HG03575 (cell line): ENCODE measurements around the gene CPNE1.
"Not testable (repeated sequence)": the region's sequence is repeated elsewhere in the genome, so short reads cannot be mapped to it uniquely, and the experiment has no call there.

Experiments used
- ATAC-seq: cut with Tn5 transposase; IDR thresholded peaks from one replicate; pipeline ENCODE4 v1.9.1; 2021; ENCODE audit not compliant: unreplicated experiment, insufficient number of reproducible peaks, low FRiP score; ENCODE audit errors: extremely low read depth

The CPNE1 gene

DNA sequence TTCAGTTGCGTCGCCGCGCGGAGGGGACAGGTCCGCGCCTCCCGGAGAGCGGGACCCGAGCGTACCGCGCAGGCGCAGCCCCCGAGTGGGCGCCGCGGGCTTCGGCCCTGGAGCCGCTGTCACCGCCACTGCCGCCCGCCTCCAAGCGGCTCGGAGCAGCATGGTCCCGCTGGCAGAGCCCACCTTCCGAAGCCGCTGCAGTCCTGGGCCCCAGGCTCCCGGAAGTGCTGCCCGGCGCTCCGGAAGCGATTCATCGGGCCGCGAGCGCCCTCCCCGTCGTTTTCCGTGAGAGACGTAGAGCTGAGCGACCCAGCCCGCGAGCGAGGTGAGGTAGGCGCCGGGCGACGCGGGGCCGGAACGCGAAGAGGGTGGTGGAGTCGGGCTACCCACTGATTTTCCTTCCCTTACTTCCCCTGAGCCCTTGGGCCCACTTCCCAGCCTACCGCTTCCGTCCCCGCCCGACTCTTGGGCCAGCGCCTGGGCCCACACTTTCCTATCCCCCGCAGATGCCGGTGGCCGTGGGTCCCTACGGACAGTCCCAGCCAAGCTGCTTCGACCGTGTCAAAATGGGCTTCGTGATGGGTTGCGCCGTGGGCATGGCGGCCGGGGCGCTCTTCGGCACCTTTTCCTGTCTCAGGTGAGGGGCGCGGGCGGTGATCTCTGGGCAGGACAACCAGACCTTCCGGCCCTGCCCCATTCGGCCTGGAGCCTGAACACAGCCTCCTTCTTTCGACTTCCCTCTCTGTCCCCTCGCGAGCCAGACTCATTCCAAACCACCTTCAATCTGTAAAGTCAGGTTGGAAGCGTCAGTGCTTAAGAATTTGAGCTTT lies 34.6 kb upstream of the CPNE1 start, which contains the start of the genes NFS1 and ROMO1:
Gene NFS1, minus strand, starts transcription at position 226 of the 830 bp plus-strand sequence. Its CDS starts 64 bp downstream, at position 162.
Gene ROMO1, plus strand, starts transcription at position 279 of the 830 bp plus-strand sequence. Its CDS starts 228 bp downstream, at position 507.
- no peak for ATAC-seq

GRCh38 chr20:35698298-35699126 lies 33.8 kb upstream of the CPNE1 start:
- ATAC-seq, result no peak

DNA sequence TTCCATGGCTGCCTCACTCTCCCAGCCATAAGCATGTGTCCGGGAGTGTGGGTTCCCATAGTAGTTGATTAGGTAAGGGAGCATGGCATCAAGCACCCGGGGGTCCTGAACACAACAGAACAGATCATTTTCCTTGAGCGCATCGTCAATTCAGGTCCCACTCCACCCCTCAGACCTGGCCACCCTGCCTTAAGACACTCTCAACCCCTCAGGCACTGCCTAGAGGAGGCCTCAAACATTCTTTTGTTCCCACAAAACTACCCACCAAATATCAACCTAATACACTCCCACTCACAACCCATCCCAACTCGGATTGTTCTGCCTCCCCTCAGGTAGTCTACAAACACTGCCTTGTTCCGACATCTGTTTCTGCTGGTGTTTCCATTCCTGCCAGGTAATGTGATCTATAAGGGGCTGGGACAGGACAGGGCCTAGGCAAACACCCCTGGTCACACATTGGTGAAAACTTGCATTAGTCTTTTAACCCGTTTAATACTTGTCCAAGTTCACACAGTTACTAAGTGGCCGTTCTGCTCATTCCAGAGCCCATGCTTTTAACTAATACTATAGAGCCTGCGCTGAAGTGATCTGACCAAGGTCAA lies 33.1 kb upstream of the CPNE1 start:
- no peak for ATAC-seq

DNA sequence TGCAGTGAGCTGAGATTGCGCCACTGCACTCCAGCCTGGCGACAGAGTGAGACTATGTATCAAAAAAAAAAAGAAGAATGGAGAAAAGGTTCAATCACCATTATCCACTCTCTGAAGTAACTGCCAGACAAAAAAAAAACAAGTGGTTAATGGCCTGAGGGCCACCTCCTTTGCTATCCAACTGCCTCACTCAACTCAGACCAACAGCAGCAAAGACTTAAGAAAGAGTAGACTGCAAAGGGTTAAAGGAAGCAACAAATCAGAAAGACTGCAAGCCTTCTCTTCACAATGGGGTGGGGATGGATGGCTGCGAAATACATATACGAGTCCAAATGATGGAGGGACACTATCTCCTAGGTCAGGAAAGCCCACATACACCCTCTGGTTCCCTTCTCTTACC lies 31.3 kb upstream of the CPNE1 start:
- no peak for ATAC-seq

GRCh38 chr20:35695245-35695749 lies 30.6 kb upstream of the CPNE1 start:
- no peak for ATAC-seq

GRCh38 chr20:35690265-35690664 lies 25.6 kb upstream of the CPNE1 start:
- no peak for ATAC-seq

DNA sequence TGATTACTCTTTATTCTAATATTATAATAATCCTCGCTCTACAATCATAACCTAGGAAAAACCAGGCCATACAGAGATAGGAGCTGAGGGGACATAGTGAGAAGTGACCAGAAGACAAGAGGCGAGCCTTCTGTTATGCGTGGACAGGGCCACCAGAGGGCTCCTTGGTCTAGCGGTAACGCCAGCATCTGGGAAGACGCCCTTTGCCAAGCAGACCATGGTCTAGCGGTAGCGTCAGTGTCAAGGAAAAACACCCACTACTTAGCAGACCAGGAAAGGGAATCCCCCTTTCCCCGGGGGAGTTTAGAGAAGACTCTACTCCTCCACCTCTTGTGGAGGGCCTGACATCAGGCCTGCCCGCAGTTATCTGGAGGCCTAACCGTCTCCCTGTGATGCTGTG lies 22.2 kb upstream of the CPNE1 start:
- not testable (repeated sequence) for ATAC-seq

DNA sequence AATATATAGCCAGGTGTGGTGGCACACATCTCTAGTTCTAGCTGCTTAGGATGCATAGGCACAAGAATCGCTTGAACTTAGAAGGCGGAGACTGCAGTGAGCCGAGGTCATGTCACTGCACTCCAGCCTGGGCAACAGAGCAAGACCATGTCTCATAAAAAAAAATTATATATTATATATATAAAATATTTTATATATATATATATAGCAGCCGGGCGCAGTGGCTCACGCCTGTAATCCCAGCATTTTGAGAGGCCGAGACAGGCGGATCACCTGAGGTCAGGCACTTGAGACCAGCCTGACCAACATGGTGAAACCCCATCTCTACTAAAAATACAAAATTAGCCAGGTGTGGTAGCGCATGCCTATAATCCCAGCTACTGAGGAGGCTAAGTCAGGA lies 20.7 kb upstream of the CPNE1 start:
- not testable (repeated sequence) for ATAC-seq

GRCh38 chr20:35681960-35682359 lies 17.3 kb upstream of the CPNE1 start:
- no peak for ATAC-seq

DNA sequence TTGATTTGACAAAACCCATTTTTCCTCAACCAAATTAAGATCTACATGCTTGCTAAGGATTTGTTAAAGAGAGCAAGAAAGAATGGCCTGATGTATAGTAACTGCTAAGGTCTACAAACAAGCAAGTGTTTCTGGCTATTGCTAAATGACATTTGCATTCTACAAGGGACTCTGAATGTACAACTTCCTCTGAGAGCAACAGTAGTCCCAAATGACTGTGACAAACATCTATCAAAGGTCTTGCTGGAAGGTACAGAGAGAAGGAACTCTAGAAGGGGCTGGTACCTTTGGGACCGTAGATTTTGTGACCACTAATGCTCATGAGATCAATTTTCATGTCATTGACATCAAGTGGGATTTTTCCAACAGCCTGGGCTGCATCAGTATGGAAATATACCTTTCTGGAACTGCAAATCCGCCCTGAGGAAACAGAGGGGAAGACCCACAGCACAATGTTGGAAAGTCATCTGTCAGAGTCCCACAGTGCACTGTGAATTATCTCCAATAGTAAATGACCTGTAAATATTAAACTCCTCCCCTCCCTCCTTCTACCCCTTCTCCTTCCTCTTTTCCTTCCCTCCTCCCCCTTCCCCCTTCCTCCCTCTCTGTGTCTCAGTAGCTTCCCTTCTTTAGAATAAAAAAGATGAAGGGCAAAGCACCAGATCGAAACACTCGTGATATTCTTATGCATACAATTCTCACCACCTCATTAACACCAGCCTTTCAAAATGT lies 15.9 kb upstream of the CPNE1 start:
- no peak for ATAC-seq

- no peak for ATAC-seq
Observed at GRCh38 chr20:35674921-35675320, 10.2 kb upstream of the CPNE1 start.

- ATAC-seq, result no peak
Observed at GRCh38 chr20:35673884-35674283, 9.2 kb upstream of the CPNE1 start.

DNA sequence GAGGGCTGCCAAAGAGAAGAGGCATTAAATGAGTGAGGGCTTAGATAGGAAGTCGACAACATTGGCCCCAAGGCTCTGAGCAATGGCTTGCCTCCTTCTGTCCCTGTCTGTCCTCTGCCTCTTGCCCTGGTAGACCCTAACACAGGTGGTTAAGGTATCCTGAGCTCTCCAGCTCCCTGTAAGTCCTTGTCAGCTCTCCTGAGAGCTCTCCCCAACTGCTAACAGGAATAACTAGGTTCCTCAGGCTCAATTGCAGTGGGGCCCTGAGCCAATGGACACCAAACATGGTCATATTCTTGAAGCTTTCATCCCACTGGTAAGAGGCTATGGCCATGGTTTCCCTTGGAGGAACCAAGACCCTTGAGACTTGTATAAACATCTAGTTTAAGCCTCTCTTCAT lies 5.0 kb upstream of the CPNE1 start:
- no peak for ATAC-seq

GRCh38 chr20:35669221-35669620 lies 4.5 kb upstream of the CPNE1 start:
- ATAC-seq, result no peak

DNA sequence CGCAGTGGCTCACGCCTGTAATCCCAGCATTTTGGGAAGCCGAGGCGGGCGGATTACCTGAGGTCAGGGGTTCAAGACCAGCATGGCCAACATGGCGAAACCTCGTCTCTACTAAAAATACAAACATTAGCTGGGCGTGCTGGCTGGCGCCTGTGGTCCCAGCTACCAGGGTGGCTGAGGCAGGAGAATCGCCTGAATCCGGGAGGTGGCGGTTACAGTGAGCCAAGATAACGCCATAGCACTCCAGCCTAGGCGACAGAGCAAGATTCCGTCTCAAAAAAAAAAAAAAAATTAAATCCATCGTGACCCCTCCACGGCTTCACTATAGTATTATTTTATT lies 1.2 kb upstream of the CPNE1 start:
- ATAC-seq, result no peak

DNA sequence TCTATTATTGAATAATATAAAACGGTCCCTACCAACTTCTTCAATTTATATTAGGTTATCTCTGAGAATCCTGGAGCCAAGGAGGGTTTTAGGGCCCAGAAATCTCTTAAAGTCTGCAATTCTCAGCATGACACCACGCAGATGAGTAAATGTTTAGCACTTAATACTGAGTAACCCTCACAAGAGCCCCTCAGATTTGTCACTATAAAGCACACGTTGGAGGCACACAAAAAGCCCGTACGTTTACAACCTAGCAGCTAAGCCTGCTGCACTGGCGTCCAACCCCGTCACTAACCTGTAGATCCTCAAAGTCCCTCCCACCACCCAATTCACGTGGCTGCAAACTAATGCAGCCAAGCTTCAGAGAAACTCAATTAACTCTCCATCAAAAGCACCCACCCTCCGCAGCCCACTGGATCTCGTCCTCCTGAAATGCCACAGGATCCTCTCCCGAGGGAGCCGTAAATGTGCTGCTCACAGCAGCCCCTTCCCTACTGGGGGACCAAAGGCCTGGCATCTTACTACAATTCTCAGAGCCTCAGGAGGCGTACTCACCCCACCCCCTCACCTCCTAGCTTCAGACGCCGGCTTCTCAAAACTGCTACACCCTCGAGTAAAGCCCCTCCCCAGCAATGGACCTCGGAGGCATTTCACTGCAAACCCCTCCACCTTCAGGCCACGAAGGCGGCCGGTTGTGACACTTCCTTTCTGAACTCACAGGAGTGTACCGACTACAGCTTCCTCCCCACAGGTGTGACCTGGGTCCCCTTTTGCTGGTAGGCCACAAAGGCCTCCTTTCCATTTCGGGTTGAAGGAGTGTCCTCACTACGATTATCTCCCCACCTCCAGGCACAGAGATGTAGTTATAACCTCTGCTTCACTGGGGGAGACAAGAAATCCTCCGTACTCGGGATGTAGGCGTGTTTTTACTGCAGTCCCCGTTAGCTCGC lies 909 bp downstream of the CPNE1 start:
- no peak for ATAC-seq

- no peak for ATAC-seq
Observed at GRCh38 chr20:35662551-35662950, 2.1 kb downstream of the CPNE1 start.

- no peak for ATAC-seq
Observed at GRCh38 chr20:35661908-35662307, 2.8 kb downstream of the CPNE1 start.
